Stomach (tissue), 4 donors: ENCODE measurements around the gene MMP14.

Experiments used
- CTCF ChIP-seq, 7 experiments: fragments of 450-650 bp in 4 of 7; fragments of 200-600 bp in 3 of 7; sonication (generic) in 3 of 7; IDR thresholded peaks; one replicate each; pipeline ENCODE4 v1.5.1; 2016 to 2019; ENCODE audit warnings: antibody characterized with exemption in 7 of 7, control low read depth in 2 of 7, mild to moderate bottlenecking in 1 of 7
- EP300 ChIP-seq: sonication (generic); formaldehyde crosslinking; IDR thresholded peaks from one replicate; pipeline ENCODE4 v1.6.1; 2017; ENCODE audit warnings: antibody characterized with exemption
- POLR2A ChIP-seq, 4 donors: fragments of 450-650 bp; IDR thresholded peaks; one replicate each; pipeline ENCODE4 v1.6.1; 2016; ENCODE audit warnings: antibody characterized with exemption in 4 of 4, control low read depth in 2 of 4, mild to moderate bottlenecking in 1 of 4, moderate library complexity in 1 of 4
- POLR2AphosphoS5 ChIP-seq, 3 donors: sonication (generic); formaldehyde crosslinking; IDR thresholded peaks; one replicate each; pipeline ENCODE4 v1.6.1; 2016; ENCODE audit warnings: antibody characterized with exemption in 3 of 3

GRCh38 chr14:22884076-22884737 lies 47.8 kb downstream of the MMP14 start:
- no peak for TF ChIP-seq CTCF (IDR thresholded peaks at IDR 0.05)
- TF ChIP-seq POLR2A (IDR thresholded peaks at IDR 0.05) = no peak
- TF ChIP-seq EP300 = no peak
- TF ChIP-seq POLR2AphosphoS5 (IDR thresholded peaks at IDR 0.05) = no peak
